Tibial nerve (tissue), 3 donors: ENCODE data around the gene ZFAND4.

Experiments
- CTCF ChIP-seq, 5 experiments: fragments of 200-600 bp in 3 of 5; fragments of 450-650 bp in 2 of 5; sonication (generic) in 3 of 5; IDR thresholded peaks; one replicate each; pipeline ENCODE4 v1.5.1; 2016 to 2019; ENCODE audit warnings: antibody characterized with exemption in 5 of 5, mild to moderate bottlenecking in 3 of 5, moderate library complexity in 2 of 5
- POLR2A ChIP-seq, 2 donors: fragments of 450-650 bp; IDR thresholded peaks; one replicate each; pipeline ENCODE4 v1.6.1; 2017; ENCODE audit warnings: antibody characterized with exemption in 2 of 2, mild to moderate bottlenecking in 2 of 2, moderate library complexity in 2 of 2

GRCh38 chr10:45657033-45657926 is 15.3 kb downstream of the ZFAND4 start:
- TF ChIP-seq CTCF (IDR thresholded peaks at IDR 0.05): no peak
- TF ChIP-seq POLR2A (IDR thresholded peaks at IDR 0.05): no peak
